Measurements from ENCODE around the gene PRDX5.
"Not testable (repeated sequence)": the region's sequence is repeated elsewhere in the genome, so short reads cannot be mapped to it uniquely, and the experiment has no call there.

PRDX5 gene

GRCh38 chr11:64306876-64307622 is 10.9 kb upstream of the PRDX5 start:
- no peak for TF ChIP-seq CTCF (IDR thresholded peaks at IDR 0.05; ENCODE audit: insufficient read depth, low read length, poor library complexity, severe bottlenecking)
- no peak for TF ChIP-seq EZH2phosphoT487 (conservative IDR thresholded peaks at IDR 0.05; ENCODE audit: low read length)
- peaks cover 4% of the 10 kb centered on the region; the same call in 1 of the 2 replicates for H3F3A ChIP-seq (ENCODE audit: insufficient read depth)
- no peaks in the 10 kb centered on the region for H3K27me3 ChIP-seq (ENCODE audit: low read length)
- no peak overlapping the region for H2AFZ ChIP-seq (ENCODE audit: low read depth, low read length, severe bottlenecking)
- H3K79me2 ChIP-seq (ENCODE audit: insufficient read depth, low read length) = peaks cover 42% of the 10 kb centered on the region
- peak overlapping the region; percentile 97 for H3K4me3 ChIP-seq (ENCODE audit: insufficient read depth, low read length, poor library complexity, severe bottlenecking)
- peak overlapping the region; percentile 69 for H3K4me2 ChIP-seq (ENCODE audit: low read depth, low read length, poor library complexity, severe bottlenecking)
- H3K36me3 ChIP-seq (ENCODE audit: low read length) = no peaks in the 10 kb centered on the region
- H3K9me3 ChIP-seq (ENCODE audit: insufficient read depth, low read length) = no peaks in the 10 kb centered on the region
- peak overlapping the region; percentile 95 for H3K9ac ChIP-seq (ENCODE audit: low read length)
- no peaks in the 10 kb centered on the region for H3K9me2 ChIP-seq (replicated peaks; ENCODE audit: insufficient read depth, low read length)
- no peaks in the 10 kb centered on the region for H4K20me1 ChIP-seq (ENCODE audit: low read depth, low read length)
- H3K27ac ChIP-seq (ENCODE audit: low read depth, low read length) = peak overlapping the region; percentile 66

GRCh38 chr11:64307795-64308194 is 10.1 kb upstream of the PRDX5 start:
- H3K9me2 ChIP-seq (replicated peaks; ENCODE audit: insufficient read depth, low read length); H4K20me1 ChIP-seq (ENCODE audit: low read depth, low read length); H3K27ac ChIP-seq (ENCODE audit: low read depth, low read length); H3K4me3 ChIP-seq (ENCODE audit: insufficient read depth, low read length, poor library complexity, severe bottlenecking); H3K36me3 ChIP-seq (ENCODE audit: low read length); H3K27me3 ChIP-seq (ENCODE audit: low read length); H3F3A ChIP-seq (ENCODE audit: insufficient read depth); H3K9ac ChIP-seq (ENCODE audit: low read length); H2AFZ ChIP-seq (ENCODE audit: low read depth, low read length, severe bottlenecking); H3K9me3 ChIP-seq (ENCODE audit: insufficient read depth, low read length): not testable (repeated sequence)
- Histone ChIP-seq H3K4me2 (ENCODE audit: low read depth, low read length, poor library complexity, severe bottlenecking) (peak overlapping the region; percentile 69), H3K79me2 (ENCODE audit: insufficient read depth, low read length) (peaks cover 46% of the 10 kb centered on the region)

GRCh38 chr11:64312947-64313346 is 5.0 kb upstream of the PRDX5 start:
- peaks cover 34% of the 10 kb centered on the region for H3K79me2 ChIP-seq (ENCODE audit: insufficient read depth, low read length)
- TF ChIP-seq CTCF (IDR thresholded peaks at IDR 0.05; ENCODE audit: insufficient read depth, low read length, poor library complexity, severe bottlenecking) (no peak), EZH2phosphoT487 (conservative IDR thresholded peaks at IDR 0.05; ENCODE audit: low read length) (no peak)
- H3K9me2 ChIP-seq (replicated peaks; ENCODE audit: insufficient read depth, low read length) = no peaks in the 10 kb centered on the region
- H3K4me3 ChIP-seq (ENCODE audit: insufficient read depth, low read length, poor library complexity, severe bottlenecking) = no peak overlapping the region
- H3K36me3 ChIP-seq (ENCODE audit: low read length) = no peaks in the 10 kb centered on the region
- no peak overlapping the region for H2AFZ ChIP-seq (ENCODE audit: low read depth, low read length, severe bottlenecking)
- no peaks in the 10 kb centered on the region for H3K27me3 ChIP-seq (ENCODE audit: low read length)
- H3K9ac ChIP-seq (ENCODE audit: low read length) = no peak overlapping the region
- H3F3A ChIP-seq (ENCODE audit: insufficient read depth) = peaks cover 24% of the 10 kb centered on the region
- H3K27ac ChIP-seq (ENCODE audit: low read depth, low read length) = no peak overlapping the region
- H3K4me2 ChIP-seq (ENCODE audit: low read depth, low read length, poor library complexity, severe bottlenecking) = no peak overlapping the region
- H3K9me3 ChIP-seq (ENCODE audit: insufficient read depth, low read length) = no peaks in the 10 kb centered on the region
- H4K20me1 ChIP-seq (ENCODE audit: low read depth, low read length) = no peaks in the 10 kb centered on the region; the same call in 1 of the 2 replicates

- Histone ChIP-seq H3K4me2 (ENCODE audit: low read depth, low read length, poor library complexity, severe bottlenecking) (no peak overlapping the region), H2AFZ (ENCODE audit: low read depth, low read length, severe bottlenecking) (no peak overlapping the region), H3K27ac (ENCODE audit: low read depth, low read length) (no peak overlapping the region), H3F3A (ENCODE audit: insufficient read depth) (peaks cover 24% of the 10 kb centered on the region), H3K9me2 (replicated peaks; ENCODE audit: insufficient read depth, low read length) (no peaks in the 10 kb centered on the region), H3K79me2 (ENCODE audit: insufficient read depth, low read length) (peaks cover 31% of the 10 kb centered on the region), H3K9me3 (ENCODE audit: insufficient read depth, low read length) (no peaks in the 10 kb centered on the region), H3K27me3 (ENCODE audit: low read length) (no peaks in the 10 kb centered on the region), H3K4me3 (ENCODE audit: insufficient read depth, low read length, poor library complexity, severe bottlenecking) (no peak overlapping the region), H3K36me3 (ENCODE audit: low read length) (no peaks in the 10 kb centered on the region), H4K20me1 (ENCODE audit: low read depth, low read length) (no peaks in the 10 kb centered on the region; the same call in 1 of the 2 replicates), H3K9ac (ENCODE audit: low read length) (no peak overlapping the region)
- no peak for TF ChIP-seq EZH2phosphoT487 (conservative IDR thresholded peaks at IDR 0.05; ENCODE audit: low read length)
- TF ChIP-seq CTCF (IDR thresholded peaks at IDR 0.05; ENCODE audit: insufficient read depth, low read length, poor library complexity, severe bottlenecking) = no peak
Observed at GRCh38 chr11:64313491-64314145, 4.3 kb upstream of the PRDX5 start.

Measured in SU-DHL-6 (cell line).